Keratinocyte (primary cell): ENCODE measurements around the gene SERPINE1.

Experiments
- EZH2 ChIP-seq: IDR thresholded peaks from one replicate; pipeline ENCODE4 v1.6.1; 2012; ENCODE audit warnings: inconsistent platforms, mild to moderate bottlenecking, low read length, moderate library complexity
- TF ChIP-seq, protein P1 (sequence below), 3 experiments: IDR thresholded peaks in 1 of 3; conservative IDR thresholded peaks in 1 of 3; optimal IDR thresholded peaks in 1 of 3; 2 replicates in 2 of 3; 3 replicates in 1 of 3; pipeline versions ENCODE3 to v1.5.1; 2011; ENCODE audit warnings: low read length in 3 of 3, mild to moderate bottlenecking in 3 of 3, moderate library complexity in 2 of 3, control low read depth in 1 of 3, inconsistent platforms in 1 of 3; ENCODE audit not compliant: insufficient read depth in 2 of 3; ENCODE audit errors: extremely low read depth in 1 of 3

DNA sequence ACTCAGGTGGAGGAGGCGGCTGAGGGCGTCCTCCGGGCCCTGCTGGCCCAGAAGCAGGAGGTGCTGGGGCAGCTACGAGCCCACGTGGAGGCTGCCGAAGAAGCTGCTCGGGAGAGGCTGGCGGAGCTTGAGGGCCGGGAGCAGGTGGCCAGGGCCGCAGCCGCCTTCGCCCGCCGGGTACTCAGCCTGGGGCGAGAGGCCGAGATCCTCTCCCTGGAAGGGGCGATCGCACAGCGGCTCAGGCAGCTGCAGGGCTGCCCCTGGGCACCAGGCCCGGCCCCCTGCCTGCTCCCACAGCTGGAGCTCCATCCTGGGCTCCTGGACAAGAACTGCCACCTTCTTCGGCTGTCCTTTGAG lies 38.9 kb upstream of the SERPINE1 start:
- TF ChIP-seq, protein P1, sequence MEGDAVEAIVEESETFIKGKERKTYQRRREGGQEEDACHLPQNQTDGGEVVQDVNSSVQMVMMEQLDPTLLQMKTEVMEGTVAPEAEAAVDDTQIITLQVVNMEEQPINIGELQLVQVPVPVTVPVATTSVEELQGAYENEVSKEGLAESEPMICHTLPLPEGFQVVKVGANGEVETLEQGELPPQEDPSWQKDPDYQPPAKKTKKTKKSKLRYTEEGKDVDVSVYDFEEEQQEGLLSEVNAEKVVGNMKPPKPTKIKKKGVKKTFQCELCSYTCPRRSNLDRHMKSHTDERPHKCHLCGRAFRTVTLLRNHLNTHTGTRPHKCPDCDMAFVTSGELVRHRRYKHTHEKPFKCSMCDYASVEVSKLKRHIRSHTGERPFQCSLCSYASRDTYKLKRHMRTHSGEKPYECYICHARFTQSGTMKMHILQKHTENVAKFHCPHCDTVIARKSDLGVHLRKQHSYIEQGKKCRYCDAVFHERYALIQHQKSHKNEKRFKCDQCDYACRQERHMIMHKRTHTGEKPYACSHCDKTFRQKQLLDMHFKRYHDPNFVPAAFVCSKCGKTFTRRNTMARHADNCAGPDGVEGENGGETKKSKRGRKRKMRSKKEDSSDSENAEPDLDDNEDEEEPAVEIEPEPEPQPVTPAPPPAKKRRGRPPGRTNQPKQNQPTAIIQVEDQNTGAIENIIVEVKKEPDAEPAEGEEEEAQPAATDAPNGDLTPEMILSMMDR (optimal IDR thresholded peaks at IDR 0.05 in 1 of 3, IDR thresholded peaks at IDR 0.05 in 1 of 3, conservative IDR thresholded peaks at IDR 0.05 in 1 of 3; ENCODE audit: extremely low read depth in 1 of 3, insufficient read depth in 2 of 3, low read length in 3 of 3) = no peak
- no peak for TF ChIP-seq EZH2
